AG04450 (cell line): Measurements from ENCODE around the gene LIFR. TPM values are rescaled to one million over a fixed set of nuclear protein-coding genes. Genes with fewer than 3 reads are reported as not detected.

ENCODE experiments used
- CTCF ChIA-PET: fragments of 300-600, 350-600 bp; formaldehyde crosslinking; extraction: SDS; loops from one replicate; lab custom pipeline; 2022; ENCODE audit warnings: antibody characterized with exemption, inconsistent platforms; lab: Charles Lee
- POLR2A ChIA-PET: fragments of 350-600 bp; formaldehyde crosslinking; extraction: SDS; loops from one replicate; lab custom pipeline; 2021; ENCODE audit warnings: antibody characterized with exemption, inconsistent platforms; lab: Yijun Ruan, JAX
- DNase-seq: peaks from one replicate; pipeline ENCODE4 v3.0.0-alpha.2; 2011; ENCODE audit warnings: low read depth, low spot score
- H3K27ac ChIP-seq: one replicate; pipeline ENCODE4 v1.5.1; 2012; ENCODE audit warnings: low read depth, low read length, control low read depth
- H3K27me3 ChIP-seq: one replicate; pipeline ENCODE4 v1.6.0; 2012; ENCODE audit warnings: low read length; ENCODE audit not compliant: control insufficient read depth, insufficient read depth
- H3K4me3 ChIP-seq: 2 replicates; pipeline ENCODE4 v1.5.1; 2011; ENCODE audit warnings: mild to moderate bottlenecking, low read depth, low read length, control low read depth
- H3K9me3 ChIP-seq: 2 replicates; pipeline ENCODE4 v1.5.1; 2012; ENCODE audit warnings: low read length; ENCODE audit not compliant: control insufficient read depth, insufficient read depth
- CTCF ChIP-seq: IDR thresholded peaks from 2 replicates; pipeline ENCODE4 v1.5.1; 2011; ENCODE audit warnings: low read depth, low read length, control low read depth, inconsistent platforms
- polyA plus RNA-seq: library from polyadenylated mRNA; depleted of rRNA; stranded (reverse); fragments of >200 nt; gene quantifications from 2 replicates; pipeline ENCODE4 v1.2.3, GENCODE V29; 2011

The LIFR gene
- polyA plus RNA-seq, 1 experiment, result 18.6 TPM

GRCh38 chr5:38529955-38530646 lies 26.3 kb downstream of the LIFR start:
- H3K4me3 ChIP-seq, result no peak overlapping the region
- POLR2A ChIA-PET, result no interaction called here
- TF ChIP-seq CTCF, result no peak
- H3K27me3 ChIP-seq, result no peaks in the 10 kb centered on the region
- DNase-seq, result no peak
- H3K27ac ChIP-seq, result no peak overlapping the region
- CTCF ChIA-PET, result interaction anchor here (1.0 to 2.3 kb wide), 3 partner anchors 89 to 280 kb away, joined by 3 to 8 read pairs (median 4); no protein-coding TSS in a partner anchor
- H3K9me3 ChIP-seq, result peaks cover 4% of the 10 kb centered on the region; the same call in 1 of the 2 replicates

GRCh38 chr5:38528162-38528703 lies 28.2 kb downstream of the LIFR start:
- ChIA-PET CTCF (interaction anchor here (0.7 to 2.3 kb wide), 3 partner anchors 11 to 87 kb away, joined by 3 to 8 read pairs (median 3); no protein-coding TSS in a partner anchor), POLR2A (no interaction called here)
- no peak for TF ChIP-seq CTCF
- no peak for DNase-seq
- H3K4me3 ChIP-seq, result no peak overlapping the region
- H3K9me3 ChIP-seq, result peaks cover 4% of the 10 kb centered on the region; the same call in 1 of the 2 replicates
- no peaks in the 10 kb centered on the region for H3K27me3 ChIP-seq
- H3K27ac ChIP-seq, result no peak overlapping the region

- CTCF ChIA-PET, result interaction anchor here (0.7 kb wide), 1 partner anchor 12 kb away, joined by 3 read pairs; no protein-coding TSS in a partner anchor
- no peak for DNase-seq
- H3K9me3 ChIP-seq, result peaks cover 4% of the 10 kb centered on the region; the same call in 1 of the 2 replicates
- no peaks in the 10 kb centered on the region for H3K27me3 ChIP-seq
- no peak for TF ChIP-seq CTCF
- no peak overlapping the region for H3K27ac ChIP-seq
- H3K4me3 ChIP-seq, result no peak overlapping the region
- POLR2A ChIA-PET, result no interaction called here
Observed at GRCh38 chr5:38527475-38527874, 29.0 kb downstream of the LIFR start.

- ChIA-PET POLR2A (no interaction called here), CTCF (interaction anchor here (0.6 kb wide), 1 partner anchor 34 kb away, joined by 5 read pairs; no protein-coding TSS in a partner anchor)
- Histone ChIP-seq H3K27me3 (no peaks in the 10 kb centered on the region), H3K27ac (no peak overlapping the region), H3K4me3 (no peak overlapping the region), H3K9me3 (no peaks in the 10 kb centered on the region)
- no peak for TF ChIP-seq CTCF
- DNase-seq, result no peak
Observed at GRCh38 chr5:38524022-38524421, 32.4 kb downstream of the LIFR start.

- DNase-seq, result no peak
- no peaks in the 10 kb centered on the region for H3K27me3 ChIP-seq
- H3K27ac ChIP-seq, result no peak overlapping the region
- no peak for TF ChIP-seq CTCF
- no peaks in the 10 kb centered on the region for H3K9me3 ChIP-seq
- CTCF ChIA-PET, result interaction anchor here (2.2 to 2.3 kb wide), 2 partner anchors 99 to 136 kb away, joined by 6 to 8 read pairs; no protein-coding TSS in a partner anchor
- H3K4me3 ChIP-seq, result no peak overlapping the region
- POLR2A ChIA-PET, result no interaction called here
Observed at GRCh38 chr5:38519476-38519875, 37.0 kb downstream of the LIFR start.
